Glomerular endothelial cell (primary cell): ENCODE results near the gene ROM1. TPM values are rescaled to one million over a fixed set of nuclear protein-coding genes. Genes with fewer than 3 reads are reported as not detected.
"Not testable (repeated sequence)": the region's sequence is repeated elsewhere in the genome, so short reads cannot be mapped to it uniquely, and the experiment has no call there.

Experiments
- DNase-seq: peaks from one replicate; pipeline ENCODE4 v3.0.0-alpha.2; 2011; ENCODE audit warnings: low read depth, low spot score; ENCODE audit errors: extremely low read depth
- total RNA-seq: library from RNA; depleted of rRNA; stranded (reverse); fragments of >200 nt; gene quantifications from 2 replicates; pipeline ENCODE4 v1.2.3, GENCODE V29; 2015

Gene ROM1
- total RNA-seq, 1 donor from 2014 or later = 2.3 TPM

DNA sequence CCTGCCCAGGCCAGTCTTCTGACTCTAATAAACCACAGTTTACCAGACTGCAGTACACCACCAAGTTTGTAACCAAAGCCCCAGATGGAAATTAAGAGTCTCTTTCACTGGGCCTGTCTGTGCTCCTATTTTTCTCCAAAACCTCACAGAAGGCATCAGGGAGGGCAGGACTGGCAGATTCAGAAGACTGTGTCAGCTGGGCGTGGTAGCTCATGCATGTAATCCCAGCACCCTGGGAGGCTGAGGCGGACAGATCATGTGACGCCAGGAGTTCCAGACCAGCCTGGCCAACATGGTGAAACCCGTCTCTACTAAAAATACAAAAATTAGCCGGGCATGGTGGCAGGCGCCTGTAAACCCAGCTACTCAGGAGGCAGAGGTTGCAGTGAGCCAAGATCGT lies 27.7 kb upstream of the ROM1 start:
- not testable (repeated sequence) for DNase-seq

DNA sequence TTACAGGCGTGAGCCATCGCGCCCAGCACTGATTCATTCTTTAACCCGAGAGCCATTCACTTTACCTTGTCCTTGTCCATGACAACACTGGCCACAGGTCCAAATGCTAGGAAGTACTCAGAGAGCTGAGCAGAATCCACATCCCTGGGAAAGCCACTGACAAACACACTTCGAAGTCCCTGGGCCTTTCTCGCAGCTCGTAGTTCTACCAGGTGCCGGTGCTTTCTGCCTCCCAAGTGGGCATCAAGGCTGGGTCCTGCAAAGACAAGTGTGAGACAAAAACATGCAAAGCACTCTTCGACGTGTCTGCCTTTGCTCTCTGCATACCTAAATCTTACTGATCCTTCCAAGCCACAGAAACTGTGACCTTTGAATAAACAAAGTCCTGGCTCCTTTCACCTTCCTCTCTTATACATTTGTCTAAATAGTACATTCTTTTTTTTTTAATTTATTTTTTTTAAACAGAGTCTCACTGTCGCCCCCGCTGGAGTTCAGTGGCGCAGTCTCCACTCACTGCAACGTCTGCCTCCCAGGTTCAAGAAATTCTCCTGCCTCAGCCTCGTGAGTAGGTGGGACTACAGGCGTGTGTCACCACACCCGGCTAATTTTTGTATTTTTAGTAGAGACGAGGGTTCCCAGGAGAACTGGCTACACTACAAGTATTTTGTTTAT lies 24.0 kb upstream of the ROM1 start:
- DNase-seq = no peak

DNA sequence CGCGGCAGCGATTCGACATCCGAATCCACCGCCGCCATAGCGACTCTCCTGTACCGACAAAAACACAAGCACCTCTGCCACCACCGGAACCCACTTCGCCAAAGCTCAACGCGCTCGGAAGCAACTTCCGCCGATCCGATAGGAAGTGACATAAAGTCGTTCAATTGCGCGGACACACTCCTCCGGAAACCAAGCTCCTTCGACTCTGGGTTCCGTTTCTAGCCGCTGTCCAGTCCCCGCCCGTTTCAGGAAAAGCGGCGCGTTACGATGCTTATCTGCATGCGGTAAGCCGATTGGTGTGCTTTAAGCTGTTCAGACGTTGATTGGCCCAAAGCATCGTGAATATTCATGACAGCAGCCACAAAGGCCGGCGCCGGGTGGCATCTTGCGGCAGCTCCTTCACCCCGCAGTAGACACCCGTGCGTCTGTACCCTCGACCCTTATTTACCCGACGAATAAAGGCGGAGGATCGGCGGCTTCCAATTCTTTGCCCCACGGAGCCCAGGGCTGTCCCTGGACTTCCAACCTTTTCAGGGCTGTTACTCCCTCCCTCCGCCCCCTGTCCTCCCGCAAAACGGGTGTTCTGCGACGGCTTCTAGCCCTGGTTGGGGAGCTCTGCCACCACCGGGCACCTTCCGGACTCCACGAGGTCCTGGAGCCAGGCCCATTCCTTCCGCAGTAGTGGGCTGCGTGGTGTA lies 21.5 kb upstream of the ROM1 start, which contains the start of gene TUT1:
Gene TUT1, minus strand, starts transcription at position 76 of the 698 bp plus-strand sequence. Its CDS starts 38 bp downstream, at position 38.
- peak; percentile 98 for DNase-seq

DNA sequence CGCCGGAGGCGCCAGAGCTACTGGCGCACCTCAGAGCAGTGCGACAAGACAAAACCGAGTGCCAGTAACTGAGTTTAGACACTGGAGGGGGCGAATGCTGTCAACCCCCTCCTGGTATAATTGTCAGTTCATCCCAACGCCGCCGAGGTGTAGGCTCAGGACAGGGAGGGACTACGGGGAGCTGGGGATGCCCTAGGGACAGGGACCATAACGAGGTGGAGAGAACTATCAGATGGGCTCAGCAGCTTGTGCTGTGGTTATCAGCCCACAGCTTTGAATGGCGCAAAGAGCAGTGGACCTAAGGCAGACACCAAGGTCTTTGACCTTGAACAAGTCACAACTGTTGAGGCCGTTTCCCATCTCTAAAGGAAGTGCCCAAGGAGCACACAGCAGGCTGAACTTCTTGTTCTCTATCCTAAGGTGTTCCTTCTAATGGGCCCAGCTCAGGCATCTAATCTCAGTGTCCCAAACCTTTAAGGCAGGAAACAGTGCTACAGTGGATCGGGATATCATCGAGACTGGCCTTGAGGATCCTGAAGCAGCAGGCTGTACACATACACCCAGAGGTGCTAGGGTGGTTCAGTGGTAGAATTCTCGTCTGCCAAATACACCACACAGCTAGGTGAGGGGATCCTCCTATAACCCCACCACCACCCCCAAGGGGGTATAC lies 20.8 kb upstream of the ROM1 start:
- DNase-seq = no peak

DNA sequence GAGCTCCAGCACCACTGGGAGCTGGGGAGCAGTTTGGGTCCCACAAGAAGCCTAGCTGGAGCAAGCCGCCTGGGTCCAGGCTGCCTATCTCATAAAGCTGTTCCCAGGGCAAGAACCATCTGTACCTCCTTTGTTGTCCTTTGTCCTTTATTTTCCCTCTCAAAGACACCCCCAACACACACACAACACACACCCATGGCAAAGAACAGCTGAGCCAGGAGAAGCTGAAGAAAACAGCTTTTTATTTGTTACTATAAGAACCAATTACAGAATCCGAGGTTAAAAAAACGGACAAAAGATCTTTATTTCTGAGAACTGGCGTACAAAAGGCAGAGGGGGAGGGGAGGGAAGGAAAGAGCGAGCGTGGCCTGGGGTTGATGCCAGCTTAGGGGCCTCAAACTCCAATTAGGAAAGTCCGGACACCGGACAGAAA lies 20.1 kb upstream of the ROM1 start:
- no peak for DNase-seq

DNA sequence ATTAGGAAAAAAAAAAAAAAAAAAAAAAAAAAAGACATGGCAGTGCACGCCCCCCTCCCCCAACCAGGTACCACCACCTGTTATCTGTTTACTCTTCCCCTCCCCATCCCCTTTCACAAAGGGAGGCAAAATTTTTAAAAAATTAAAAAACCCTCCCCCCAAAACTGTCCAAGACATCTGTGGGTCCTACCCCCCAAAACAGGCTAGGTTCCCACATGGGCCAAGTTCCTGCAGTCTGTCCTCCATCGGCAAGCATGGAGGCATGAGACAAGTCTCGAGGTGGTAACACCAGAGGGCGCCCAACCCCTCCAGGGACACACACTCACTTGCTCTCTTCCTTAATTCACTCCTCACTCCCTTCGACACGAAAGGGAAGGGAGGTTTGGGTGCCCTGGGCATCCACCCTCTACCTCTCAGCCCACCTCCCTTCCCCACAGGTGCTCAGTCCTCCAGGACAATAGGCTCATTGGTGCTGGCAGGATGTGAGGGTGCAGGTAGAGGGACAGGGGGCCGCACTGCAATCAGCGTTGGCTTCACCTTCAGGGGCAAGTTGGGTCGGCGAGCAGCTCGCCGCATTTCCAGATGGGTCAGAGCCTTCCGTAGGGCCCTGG lies 19.5 kb upstream of the ROM1 start:
- no peak for DNase-seq

DNA sequence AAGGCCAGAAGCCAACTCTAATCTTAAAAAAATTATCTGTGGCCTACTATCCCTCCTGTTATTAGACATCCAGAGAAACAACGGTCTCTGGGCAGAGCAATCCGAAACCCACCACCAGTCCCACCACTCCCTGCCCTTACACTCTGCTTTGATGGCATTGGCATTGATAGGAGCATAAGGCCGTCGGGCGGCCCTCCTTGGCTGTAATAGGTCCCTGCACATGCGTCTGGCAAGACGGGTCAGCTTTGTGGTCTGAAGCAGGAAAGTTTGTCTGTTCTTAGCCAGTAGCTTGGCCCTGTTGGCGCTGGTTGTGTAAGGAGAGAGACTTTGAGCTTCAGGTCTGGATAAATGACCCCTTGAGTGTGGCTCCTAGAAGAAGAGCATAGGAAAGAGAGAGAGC lies 17.9 kb upstream of the ROM1 start:
- no peak for DNase-seq

DNA sequence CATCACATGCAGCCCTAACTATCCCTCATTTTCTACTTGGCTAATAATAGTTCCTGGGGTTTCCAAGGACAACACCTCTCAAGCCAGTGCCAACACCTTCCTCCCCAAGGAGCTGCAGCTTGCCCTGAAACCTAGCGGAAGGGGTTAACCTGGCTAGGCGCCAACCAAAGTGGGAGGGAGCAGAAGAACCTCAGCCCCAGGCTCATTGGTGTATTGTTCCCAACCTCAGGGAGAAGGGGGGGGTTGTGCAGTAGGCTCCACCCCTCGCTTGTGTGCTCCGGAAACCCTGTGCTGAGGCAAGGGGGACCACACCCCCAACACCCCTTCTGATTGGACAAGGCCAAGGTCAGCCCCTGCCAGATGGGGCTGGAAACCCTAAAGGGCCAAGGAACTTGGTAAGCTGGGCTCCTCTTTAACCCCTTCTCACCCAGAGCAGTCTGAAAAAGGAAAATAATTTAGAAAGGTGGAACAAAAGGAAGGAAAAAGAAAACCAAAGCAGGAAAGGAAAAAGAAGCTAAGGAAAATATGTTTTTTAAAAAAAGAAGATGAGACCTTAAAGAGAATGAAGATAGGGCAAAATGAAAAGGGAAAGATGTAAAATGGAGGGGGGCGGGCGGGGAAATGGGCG lies 13.9 kb upstream of the ROM1 start:
- DNase-seq = peak; percentile 94

DNA sequence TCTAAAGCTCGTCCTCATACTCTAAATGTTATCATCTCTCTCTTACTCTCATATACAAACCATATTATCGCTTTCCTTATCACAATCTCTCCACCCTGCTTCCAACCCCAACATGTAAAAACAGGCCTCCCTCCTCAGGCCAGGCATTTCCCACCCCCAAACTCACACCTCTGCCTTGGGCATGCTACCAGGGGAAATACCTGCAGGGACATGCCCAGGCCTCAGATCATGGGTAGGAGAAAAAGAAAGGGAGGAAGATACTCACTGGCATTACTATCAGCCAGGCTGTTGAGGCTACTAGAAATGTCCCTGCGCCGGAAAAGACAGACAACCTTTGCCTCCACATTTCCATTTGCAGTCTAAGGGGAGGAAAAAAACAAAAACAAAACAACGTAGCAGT lies 13.2 kb upstream of the ROM1 start:
- DNase-seq = no peak

DNA sequence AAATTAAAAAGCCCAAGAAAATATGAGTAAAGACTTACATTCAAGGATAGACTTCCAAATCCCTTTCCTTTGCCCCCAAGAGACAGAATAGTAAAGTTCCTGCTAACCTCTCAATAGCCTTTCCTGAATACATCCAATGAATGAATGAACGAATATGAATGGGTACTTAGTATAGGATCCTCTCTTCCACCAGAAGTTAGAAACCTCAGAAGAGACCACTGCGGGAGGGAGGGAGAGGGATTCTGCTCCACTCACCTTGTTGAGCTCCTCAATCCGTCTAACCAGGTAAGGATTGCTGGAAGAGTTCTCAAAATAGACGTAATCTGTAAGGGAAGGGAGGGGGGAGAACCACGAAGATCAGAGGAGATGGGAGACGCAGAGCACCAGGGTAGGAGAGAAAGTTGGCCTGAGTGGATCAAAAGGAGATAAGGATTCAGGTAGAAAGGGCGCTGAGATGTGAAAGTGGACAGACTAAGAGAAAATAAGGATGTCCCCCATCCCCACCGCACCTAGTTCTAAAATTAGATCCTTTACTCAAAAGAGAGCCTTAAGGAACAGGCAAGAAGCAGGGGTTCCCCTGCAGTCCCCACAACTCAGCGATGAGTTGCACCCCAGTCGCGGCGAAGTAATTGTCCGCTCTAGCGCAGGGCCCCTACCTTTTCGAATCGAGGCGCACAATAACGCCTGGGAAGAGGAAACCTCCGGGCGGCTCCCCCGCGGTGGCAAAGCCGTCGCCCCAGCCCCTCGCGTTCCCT lies 12.5 kb upstream of the ROM1 start:
- DNase-seq = no peak

DNA sequence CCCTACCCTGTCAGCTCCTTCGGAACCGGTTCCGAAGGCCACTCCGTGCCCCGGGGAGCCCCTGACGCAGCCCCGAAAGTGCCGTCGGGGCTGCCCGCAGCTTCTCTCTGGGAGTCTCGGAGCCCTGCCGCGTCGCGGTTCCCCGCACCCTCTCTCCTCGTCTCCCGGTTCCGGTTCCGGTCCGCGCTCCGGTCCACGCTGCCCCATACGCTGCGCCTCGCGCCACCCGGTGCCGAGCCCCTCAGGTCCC lies 12.0 kb upstream of the ROM1 start:
- no peak for DNase-seq

DNA sequence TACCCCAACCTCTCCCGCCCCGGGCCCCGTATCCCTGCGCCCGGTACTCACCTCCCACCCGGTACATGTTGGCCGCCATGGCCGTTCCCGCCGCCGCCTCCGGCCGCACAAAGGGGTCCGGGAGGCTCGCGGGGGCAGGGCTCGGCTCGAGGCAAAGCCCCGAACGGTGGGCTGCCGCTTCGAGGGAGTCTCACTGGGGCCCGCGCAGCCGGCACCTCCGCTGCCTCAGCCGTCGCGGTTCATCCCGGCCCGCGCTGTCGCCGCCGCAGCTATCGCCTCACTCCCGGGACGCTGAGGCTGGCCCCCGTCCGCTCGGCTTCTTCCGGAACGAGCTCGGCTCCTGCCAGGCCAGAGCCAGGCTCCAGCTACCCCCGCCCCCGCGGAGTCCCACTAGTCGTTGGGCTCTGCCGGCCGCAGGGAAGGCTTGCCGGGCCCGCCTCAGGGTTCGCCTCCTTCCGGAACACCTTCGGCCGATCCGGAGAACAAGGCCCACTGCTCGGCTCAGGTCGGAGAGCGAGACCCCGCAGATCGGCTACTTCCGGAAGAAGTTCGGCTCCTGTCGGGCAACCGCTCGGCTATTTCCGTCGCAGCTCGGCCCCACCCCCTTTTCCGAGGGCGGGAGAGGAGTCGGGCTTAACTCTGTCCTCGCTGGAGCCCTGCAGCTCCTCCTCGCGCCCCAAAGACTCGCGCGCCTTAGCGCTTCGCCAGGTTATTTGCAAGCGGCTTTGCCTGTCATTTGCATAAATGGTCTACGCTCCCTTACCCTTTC lies 11.5 kb upstream of the ROM1 start, which contains the start of gene MTA2:
Gene MTA2, minus strand, starts transcription at position 494 of the 769 bp plus-strand sequence. Its CDS starts 415 bp downstream, at position 79.
- no peak for DNase-seq

DNA sequence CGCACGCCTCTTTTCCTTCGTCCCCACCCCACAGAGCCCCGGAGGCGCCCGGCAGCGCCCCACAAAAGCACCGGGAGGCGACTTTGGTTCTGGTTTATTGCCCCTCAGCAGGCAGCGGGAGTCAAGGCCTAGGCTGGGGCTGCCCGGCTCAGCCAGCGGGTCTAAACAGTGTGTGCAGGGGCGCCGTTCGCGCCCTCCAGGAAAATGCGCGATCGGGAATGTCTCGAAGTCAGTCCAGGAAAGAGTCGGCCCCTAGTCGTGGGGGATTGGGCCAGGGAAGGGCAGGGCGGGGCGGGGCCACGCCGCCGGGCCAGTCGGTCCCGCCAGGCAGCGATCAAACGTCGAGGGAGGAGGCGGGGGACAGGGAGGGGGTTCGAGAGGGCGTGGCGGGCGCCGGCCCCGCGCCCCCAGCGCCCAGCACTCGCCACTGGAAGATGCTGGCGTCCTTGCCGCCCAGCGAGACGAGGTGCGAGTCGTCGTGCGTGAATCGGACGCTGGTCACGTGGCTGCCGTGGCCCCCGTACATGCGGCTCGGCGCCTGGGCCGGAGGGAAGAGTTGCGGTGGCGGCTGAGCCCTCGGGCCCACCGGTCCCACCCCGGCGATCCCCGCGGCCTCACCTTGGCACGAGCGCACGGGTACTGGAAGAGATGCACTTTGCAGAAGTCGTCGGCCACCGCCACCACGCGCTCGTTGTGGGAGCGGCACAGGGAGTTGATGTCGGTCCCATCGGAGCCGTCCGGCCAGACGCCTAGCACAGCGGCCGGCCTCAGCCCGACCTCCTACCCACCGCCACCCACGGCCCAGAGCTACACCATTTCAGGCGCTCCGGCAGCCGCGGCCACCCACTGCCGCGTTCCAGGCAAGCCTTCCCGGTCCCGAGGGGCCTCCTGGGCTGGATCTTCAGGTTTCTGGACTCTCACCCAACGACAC lies 10.7 kb upstream of the ROM1 start:
- DNase-seq = no peak

DNA sequence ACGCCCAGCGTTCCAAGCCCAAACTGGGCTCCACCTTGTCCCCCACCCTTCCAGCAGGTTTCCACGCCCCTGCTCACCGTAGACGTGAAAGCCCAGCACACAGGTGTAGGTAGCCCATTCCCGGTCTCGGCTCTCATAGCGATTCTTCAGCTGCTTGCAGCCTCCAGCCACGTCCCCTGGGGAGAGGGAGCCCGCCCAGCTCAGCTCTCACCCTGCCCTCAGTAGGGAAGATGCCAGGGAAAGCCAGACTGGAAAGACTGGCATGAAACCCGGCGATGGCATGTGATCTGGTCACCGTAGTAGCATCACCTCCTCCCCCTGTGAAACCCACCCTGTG lies 10.0 kb upstream of the ROM1 start:
- no peak for DNase-seq

DNA sequence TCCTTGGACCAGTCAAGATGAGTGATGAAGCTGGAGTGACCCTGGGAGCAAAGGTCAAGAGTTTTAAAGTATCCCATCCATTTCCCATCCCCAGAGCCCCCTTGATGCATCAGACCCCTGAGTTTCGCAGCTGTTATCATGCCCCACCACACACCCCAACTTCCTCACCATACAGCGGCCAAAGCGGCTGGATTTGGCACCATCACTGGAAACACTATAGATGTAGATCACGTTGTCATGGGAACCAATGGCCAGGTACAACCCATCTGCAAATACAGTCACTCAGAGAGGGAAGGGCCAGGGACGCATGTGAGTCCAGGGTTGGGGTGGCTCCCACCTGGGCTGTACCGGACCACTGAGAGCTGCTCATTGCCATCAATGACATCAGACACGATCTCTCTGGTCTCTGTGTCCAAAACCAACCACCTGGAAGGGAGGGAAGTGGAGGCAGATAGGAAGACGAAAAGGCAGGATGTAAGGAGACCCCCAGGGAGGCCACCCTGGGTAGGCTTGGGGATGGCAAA lies 9.2 kb upstream of the ROM1 start:
- no peak for DNase-seq

DNA sequence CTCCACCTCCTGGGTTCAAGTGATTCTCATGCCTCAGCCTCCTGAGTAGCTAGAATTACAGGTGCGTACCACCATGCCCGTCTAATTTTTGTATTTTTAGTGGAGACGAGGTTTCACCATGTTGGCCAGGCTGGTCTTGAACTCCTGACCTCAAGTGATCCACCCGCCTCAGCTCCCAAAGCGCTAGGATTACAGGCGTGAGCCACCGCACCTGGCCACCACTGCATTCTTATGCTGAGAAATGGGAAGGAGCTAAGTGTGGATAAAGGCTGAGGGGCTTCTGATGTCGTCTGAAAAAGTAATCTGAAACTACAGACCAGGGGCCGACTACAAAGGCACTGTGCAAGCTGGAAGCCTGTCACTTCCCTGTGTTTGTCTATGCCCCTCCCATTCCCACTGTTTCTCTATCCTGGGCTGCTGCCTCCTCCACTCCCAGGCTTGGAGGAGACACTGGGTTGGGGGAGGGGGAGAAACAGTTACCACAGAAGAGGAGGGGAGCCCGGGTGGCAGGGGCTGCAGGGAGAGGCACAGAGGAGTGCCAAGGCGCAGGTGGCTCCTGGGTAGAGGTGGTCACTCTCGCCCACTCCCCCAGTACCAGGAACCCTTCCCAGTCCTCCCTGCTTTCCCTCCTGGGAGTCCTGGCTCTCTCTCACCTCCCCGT lies 8.5 kb upstream of the ROM1 start:
- DNase-seq = no peak

DNA sequence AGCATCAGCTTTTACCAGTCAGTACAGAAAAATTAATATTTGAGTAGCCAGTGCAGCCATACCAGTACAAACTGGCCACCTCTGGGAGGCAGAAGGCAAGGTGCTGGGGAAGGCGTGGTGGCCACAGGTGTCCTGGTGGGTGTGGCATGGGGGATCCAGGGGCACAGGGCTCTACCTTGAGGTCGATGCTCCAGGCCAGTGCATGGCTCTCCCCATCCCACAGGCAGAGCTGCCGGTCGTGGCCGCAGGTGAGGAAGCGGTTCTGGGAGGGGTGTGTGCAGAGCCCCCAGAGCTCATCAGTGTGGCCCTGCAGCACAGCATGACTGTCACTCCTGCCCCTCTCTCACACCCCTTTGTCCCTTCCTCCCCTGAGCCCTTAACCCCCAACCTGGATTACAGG lies 7.6 kb upstream of the ROM1 start:
- no peak for DNase-seq

DNA sequence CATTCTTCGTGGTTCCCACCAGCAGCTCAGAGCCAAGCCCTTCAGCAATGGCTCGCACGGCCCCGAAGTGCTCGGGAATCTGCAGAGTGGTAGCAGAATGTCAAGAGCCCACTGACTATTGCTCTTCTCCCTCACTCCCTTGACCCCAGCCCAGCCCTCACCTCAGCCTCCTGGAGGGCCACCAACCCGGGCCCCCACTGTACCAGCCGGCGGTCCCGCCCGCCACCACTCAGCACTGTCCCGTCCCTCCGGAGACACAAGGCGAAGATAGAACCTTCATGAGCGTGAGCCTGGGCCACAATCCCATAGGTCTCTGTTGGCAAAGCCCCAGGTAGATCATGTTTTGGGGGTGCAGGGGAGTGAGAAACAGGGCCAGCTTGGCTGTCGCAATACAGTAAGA lies 7.2 kb upstream of the ROM1 start:
- no peak for DNase-seq
